Dedifferentiated amniotic fluid mesenchymal stem cell (primary cell): ENCODE measurements around the gene DNAH3.

Source experiments
- DNase-seq: peaks from one replicate; pipeline ENCODE4 v3.0.0-alpha.2; 2016; ENCODE audit errors: extremely low spot score

DNAH3 gene

GRCh38 chr16:20940871-20941635, 209.6 kb downstream of the DNAH3 start:
- no peak for DNase-seq

DNA sequence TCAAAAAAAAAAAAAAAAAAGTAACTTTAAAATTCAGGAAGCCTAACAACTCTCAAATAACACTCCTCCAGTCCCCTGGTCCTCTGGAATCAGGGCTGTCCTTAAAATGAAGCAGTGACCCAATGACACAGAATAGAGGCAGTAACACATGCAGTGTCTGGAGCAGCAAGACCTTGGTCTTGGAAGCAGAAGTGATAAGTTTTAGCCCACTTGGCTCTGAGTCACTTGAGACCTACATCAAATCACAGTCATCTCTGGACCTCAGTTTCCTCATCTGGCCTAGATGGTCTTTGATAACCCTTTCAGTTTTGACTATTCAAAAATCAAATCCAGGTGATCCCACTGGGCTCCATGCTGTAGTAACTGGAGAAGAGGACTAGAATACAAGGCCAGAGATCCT, 211.0 kb downstream of the DNAH3 start:
- no peak for DNase-seq

DNA sequence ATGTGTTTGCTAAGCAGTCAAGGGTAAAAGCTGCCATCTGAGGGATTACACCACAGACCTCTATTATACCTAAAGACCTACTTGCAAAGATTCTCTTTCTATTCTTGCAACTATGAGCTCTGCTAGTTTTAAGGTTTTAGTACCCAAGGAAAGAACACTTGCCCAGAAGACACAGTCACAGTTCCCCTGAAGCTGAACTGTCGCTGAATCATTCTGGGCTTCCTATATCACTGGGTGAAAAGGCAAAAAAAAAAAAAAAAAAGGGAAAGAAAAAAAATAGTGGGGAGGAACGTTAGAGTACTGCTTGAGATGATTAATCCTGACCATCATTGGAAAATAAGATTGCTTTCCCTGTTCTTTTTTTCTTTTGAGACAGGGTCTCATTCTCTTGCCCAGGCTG, 212.2 kb downstream of the DNAH3 start:
- no peak for DNase-seq

DNA sequence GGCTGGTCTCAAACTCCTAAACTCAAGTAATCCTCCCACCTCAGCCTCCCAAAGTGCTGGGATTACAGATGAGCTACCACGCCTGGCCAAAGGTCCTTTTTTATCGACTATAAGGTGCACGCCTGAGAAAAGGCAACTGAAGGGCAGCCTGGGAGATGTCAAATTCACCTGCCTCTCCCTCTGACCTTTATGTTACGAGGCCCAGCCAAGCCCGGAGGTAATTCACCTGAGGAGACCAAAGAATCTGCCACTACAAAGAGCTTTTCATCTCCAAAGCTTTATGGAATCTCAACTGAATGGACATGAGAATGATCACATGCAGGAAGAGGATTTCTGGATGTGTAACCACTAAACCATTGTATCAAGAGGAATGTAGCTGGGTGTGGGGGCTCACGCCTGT, 212.9 kb downstream of the DNAH3 start:
- no peak for DNase-seq

GRCh38 chr16:20933589-20933988, 217.1 kb downstream of the DNAH3 start:
- no peak for DNase-seq

DNA sequence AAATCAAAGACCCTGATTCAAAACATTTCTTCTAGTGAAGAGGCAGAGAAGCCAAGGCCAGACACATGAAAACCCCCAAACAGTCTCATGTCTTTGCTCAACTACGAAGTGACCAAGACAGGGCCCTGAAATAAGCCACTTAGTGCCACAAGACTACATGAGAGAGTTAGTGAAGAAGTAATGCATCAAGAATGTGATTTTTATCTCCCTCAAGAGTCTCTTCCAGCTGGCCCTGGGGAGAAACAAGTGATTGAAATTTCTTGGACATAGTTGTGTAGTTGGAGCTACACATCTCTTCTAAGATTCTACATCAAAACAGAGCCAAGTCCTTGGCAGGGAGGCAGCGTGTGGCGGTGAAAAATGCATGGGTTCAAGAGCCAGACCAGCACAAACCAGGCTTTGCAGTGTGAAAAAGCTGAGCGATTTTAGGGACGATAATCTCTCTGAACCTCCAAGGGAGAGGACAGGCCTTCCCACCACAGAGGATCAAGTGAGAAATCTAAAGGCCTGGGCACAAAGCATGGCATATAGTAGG, 219.5 kb downstream of the DNAH3 start:
- no peak for DNase-seq

GRCh38 chr16:20930365-20930690, 220.3 kb downstream of the DNAH3 start:
- DNase-seq = no peak

GRCh38 chr16:20929676-20930364, 220.8 kb downstream of the DNAH3 start:
- DNase-seq = peak; percentile 28

GRCh38 chr16:20928774-20929411, 221.8 kb downstream of the DNAH3 start:
- DNase-seq = no peak

- no peak for DNase-seq
Observed at GRCh38 chr16:20925751-20926150, 224.9 kb downstream of the DNAH3 start.

DNA sequence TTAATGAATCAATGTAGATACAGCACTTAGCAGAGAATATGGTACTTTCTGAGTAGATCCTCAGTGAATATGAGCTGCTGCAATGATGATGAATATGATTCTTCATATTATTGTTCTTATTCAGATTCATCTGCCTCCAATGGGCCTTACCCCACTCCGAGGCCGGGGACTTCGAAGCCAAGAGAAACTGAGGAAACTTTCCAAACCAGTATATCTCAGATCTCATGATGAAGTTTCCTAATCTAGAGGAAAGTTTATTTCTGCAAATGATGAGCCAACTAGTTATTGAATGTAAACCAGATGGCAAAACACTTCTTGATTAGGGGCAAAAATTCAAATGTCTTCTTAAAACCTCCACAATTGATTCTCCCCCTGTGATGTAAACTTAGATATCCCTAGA, 226.8 kb downstream of the DNAH3 start:
- no peak for DNase-seq

- no peak for DNase-seq
Observed at GRCh38 chr16:20920799-20921198, 229.8 kb downstream of the DNAH3 start.

GRCh38 chr16:20920091-20920490, 230.6 kb downstream of the DNAH3 start:
- DNase-seq = no peak

- peak; percentile 50 for DNase-seq
Observed at GRCh38 chr16:20918486-20919239, 232.0 kb downstream of the DNAH3 start.

DNA sequence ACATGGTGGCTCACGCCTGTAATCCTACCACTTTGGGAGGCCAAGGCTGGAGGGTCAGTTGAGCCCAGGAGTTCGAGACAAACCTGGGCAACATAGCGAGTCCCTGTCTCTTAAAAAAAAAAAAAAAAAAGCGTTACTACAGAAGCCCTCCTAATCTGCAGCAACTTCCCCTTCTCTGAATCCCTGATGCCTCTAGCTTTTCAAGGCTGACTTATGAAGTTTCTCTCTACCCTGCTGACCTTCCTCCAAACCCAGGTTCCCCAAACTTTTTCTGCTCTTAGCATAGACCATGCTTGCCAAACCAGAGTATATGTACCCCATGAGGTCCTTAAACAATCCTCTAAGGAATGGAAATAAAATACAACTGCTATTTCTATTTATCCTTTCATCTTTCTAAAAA, 233.7 kb downstream of the DNAH3 start:
- no peak for DNase-seq

GRCh38 chr16:20916289-20916688, 234.4 kb downstream of the DNAH3 start:
- no peak for DNase-seq

DNA sequence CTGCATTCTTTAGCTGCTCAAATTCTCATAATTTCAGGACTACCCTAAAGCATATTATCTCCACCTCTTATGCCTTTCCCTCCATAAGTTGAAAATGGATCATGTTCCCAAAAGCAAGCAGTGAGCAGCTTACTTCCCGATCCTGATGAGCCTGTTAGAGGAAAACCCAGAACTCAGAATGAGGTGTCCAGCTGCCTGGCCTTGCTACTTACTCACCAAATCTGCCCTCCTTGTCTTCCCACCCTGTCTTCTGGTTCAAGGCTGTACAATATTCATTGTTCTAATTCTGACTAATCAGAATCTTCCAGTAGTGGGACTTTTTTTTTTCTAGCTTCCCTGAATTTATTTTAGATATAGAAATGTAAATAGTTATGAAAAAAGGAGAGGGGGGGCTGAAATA, 239.3 kb downstream of the DNAH3 start:
- peak; percentile 17 for DNase-seq

GRCh38 chr16:20910781-20911321, 239.8 kb downstream of the DNAH3 start:
- DNase-seq = peak; percentile 80

DNA sequence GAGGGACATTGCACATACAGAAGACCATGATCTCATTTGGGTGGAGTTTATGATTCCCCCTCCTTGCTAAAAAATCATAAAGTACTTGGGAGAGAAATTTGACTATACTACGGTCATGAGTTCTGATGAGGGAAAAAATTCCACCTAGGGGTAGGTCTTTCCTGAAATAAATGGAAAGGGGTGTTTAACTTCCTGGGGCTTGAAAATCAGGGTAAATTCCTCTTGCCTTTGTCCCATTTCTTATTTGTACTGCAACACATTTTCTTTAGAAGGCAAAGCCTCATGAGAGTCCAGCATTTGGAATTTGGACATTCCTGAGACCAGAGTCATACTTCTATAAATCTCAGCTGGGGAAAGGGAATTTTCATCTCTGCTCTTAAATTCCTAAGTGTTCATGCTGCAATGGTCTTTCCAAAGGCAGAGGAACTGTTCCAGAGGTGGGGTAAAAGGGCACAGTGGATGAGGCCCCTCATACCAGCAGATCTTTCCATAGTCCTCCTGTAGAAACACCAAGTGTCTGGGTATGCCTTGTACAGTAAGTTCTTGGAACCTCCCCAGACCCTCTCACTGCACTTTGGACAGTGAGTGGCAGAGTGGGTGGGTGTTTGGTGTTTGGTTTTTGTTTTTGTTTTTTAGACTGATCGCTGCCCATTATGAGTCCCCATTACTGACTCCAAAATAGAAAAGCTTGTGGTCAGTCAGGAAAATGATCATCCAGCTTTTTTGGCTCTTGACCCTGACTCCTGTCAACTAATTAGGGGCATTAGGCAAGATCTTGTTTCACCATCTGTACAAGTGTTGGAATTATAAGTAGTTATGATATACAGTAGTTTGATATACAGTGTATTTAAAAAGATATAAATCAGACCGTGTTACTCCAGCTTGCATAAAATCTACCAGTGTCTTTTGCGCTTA, 244.0 kb downstream of the DNAH3 start:
- peak; percentile 91 for DNase-seq

DNA sequence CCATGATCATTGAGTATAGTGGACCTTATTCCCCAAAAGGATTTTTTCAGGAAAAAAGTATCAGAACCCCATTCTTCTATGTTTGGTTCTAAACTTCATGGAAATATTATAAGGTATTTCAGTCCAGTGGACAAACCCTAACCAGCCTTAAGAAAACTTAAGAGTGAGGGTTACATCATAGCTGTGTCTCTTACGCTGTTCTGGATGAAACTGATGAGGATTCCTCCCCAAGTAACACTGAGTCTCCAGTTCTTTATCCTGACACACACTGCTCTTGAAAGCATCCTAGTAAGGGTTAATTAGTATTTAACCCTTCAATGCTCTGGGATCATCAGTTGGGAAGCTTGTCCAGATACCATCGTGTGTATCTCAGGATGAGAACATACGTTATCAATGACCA, 245.1 kb downstream of the DNAH3 start:
- no peak for DNase-seq
